ENCODE measurements around the gene TBC1D30. TPM values are rescaled to one million over a fixed set of nuclear protein-coding genes. Genes with fewer than 3 reads are reported as not detected.

TBC1D30 gene
- polyA plus RNA-seq, 1 donor: 1.4 TPM

GRCh38 chr12:64864319-64864718, 39.9 kb downstream of the TBC1D30 start:
- no peak for DNase-seq (ENCODE audit: low read depth)

GRCh38 chr12:64875186-64875585, 50.7 kb downstream of the TBC1D30 start:
- DNase-seq (ENCODE audit: low read depth): no peak

GRCh38 chr12:64876388-64877071, 52.1 kb downstream of the TBC1D30 start:
- no peak for DNase-seq (ENCODE audit: low read depth)

- no peak for DNase-seq (ENCODE audit: low read depth)
These were observed 53.0 kb downstream of the TBC1D30 start for GRCh38 chr12:64877363-64878004.

GRCh38 chr12:64882687-64883086, 58.2 kb downstream of the TBC1D30 start:
- DNase-seq (ENCODE audit: low read depth): no peak

GRCh38 chr12:64883264-64884163, 59.1 kb downstream of the TBC1D30 start:
- DNase-seq (ENCODE audit: low read depth): no peak

GRCh38 chr12:64884164-64884542, 59.7 kb downstream of the TBC1D30 start:
- DNase-seq (ENCODE audit: low read depth): no peak

GRCh38 chr12:64884728-64885127, 60.3 kb downstream of the TBC1D30 start:
- no peak for DNase-seq (ENCODE audit: low read depth)

- DNase-seq (ENCODE audit: low read depth): no peak
These were observed 65.2 kb downstream of the TBC1D30 start for GRCh38 chr12:64889434-64890216.

- DNase-seq (ENCODE audit: low read depth): peak; percentile 57
These were observed 66.5 kb downstream of the TBC1D30 start for GRCh38 chr12:64890873-64891468.

GRCh38 chr12:64891629-64892028, 67.2 kb downstream of the TBC1D30 start:
- DNase-seq (ENCODE audit: low read depth): no peak

- no peak for DNase-seq (ENCODE audit: low read depth)
These were observed 68.1 kb downstream of the TBC1D30 start for GRCh38 chr12:64892561-64892960.

GRCh38 chr12:64893961-64894360, 69.5 kb downstream of the TBC1D30 start:
- no peak for DNase-seq (ENCODE audit: low read depth)

- DNase-seq (ENCODE audit: low read depth): no peak
These were observed 70.5 kb downstream of the TBC1D30 start for GRCh38 chr12:64894827-64895475.

- DNase-seq (ENCODE audit: low read depth): no peak
These were observed 71.1 kb downstream of the TBC1D30 start for GRCh38 chr12:64895526-64895925.

- DNase-seq (ENCODE audit: low read depth): no peak
These were observed 76.1 kb downstream of the TBC1D30 start for GRCh38 chr12:64900540-64900939.

- no peak for DNase-seq (ENCODE audit: low read depth)
These were observed 79.2 kb downstream of the TBC1D30 start for GRCh38 chr12:64903479-64904152.

- DNase-seq (ENCODE audit: low read depth): no peak
These were observed 82.7 kb downstream of the TBC1D30 start for GRCh38 chr12:64907097-64907496.

GRCh38 chr12:64909124-64909523, 84.7 kb downstream of the TBC1D30 start:
- no peak for DNase-seq (ENCODE audit: low read depth)

- peak; percentile 50 for DNase-seq (ENCODE audit: low read depth)
These were observed 86.6 kb downstream of the TBC1D30 start for GRCh38 chr12:64911081-64911480.

All from forelimb muscle (tissue), 1 donor.